Measurements from ENCODE around the gene F12. TPM values are rescaled to one million over a fixed set of nuclear protein-coding genes. Genes with fewer than 3 reads are reported as not detected.
A peak's percentile ranks its signal among the peaks of the same experiment; 100 is the strongest.

The F12 gene
- total RNA-seq (ENCODE audit: unreplicated experiment), result 1.4 TPM
- long read RNA-seq, partial matches to known transcripts, result 3 of 5 reads
- long read RNA-seq, other reads (novel, unspliced or antisense), result 1 of 5 reads

DNA sequence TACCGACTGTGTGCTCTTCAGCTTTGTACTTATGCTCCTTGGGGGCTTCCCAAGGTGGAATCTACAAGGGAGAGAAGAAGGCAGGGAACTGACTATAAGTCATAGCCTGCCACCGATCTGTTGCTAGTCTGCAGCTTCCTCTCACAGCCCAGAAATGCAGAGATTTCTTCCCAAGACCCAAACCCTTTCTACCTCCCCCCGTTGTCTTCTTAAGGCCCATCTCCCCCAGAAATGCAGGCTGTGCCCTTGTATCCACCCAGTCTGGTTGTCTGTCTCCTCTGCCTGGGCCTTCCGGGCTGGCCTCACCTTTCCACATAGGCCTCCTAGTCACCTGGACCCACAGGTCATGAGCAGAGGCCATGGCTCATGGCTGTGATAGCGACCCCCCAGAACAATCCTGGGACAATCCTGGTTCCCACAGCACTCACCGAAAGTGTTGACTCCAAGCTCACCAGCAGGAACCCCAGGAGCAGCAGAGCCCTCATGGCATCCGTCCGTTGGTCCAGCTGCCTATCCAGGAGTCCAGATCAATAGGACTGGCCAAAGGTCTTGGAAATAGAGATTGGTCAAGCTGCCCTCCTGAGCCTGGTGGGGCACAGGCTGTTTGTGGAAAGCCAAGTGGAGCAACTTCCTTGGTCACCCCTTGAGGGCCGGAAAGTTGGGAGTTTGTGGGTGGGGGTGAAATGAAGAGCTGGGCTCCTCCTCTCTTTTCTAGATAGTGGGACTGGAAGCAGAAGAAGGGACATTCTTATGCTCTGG is at the start of gene F12:
F12 (minus strand) TSS at position 522 of the 759 bp plus-strand sequence; CDS start at position 485, 37 bp downstream.
- DNase-seq (ENCODE audit: low spot score), result no peak
- Mint-ChIP-seq H3K9me3 (ENCODE audit: unreplicated experiment) (no peaks in the 10 kb centered on the region), H3K4me3 (ENCODE audit: unreplicated experiment) (no peak within 1 kb of the TSS), H3K27me3 (ENCODE audit: unreplicated experiment) (peaks cover 3% of the 10 kb centered on the region), H3K27ac (ENCODE audit: unreplicated experiment) (no peak within 1 kb of the TSS), H3K36me3 (ENCODE audit: low read depth, unreplicated experiment) (no peaks in the 10 kb centered on the region), H3K4me1 (ENCODE audit: unreplicated experiment) (peaks cover 2% of the 10 kb centered on the region)
- no peak for TF ChIP-seq CTCF (IDR thresholded peaks at IDR 0.05; ENCODE audit: unreplicated experiment)

DNA sequence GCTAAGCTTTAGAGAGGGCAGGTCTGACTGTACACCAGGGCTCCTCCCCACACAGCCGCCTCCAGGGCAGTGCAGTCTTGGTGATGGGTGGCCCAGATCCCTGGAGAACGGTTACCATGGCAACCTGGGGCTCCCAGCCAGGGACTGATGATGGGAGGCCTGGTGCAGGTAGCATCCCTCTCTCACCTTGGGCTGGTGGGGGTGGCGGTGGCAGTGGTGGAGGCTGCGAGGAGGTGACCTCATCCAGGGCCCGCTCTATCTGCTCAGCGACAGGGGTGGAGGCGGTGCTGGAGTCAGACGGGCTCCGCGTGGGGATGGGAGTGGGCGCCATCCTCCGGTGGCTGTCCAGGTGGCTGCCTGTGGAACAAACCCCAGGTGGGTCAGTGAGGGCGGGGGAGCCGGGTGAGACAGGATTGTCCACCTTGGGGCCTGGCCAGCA is 49.6 kb upstream of the F12 start:
- H3K27me3 Mint-ChIP-seq (ENCODE audit: unreplicated experiment), result peaks cover 22% of the 10 kb centered on the region
- H3K36me3 Mint-ChIP-seq (ENCODE audit: low read depth, unreplicated experiment), result peaks cover 20% of the 10 kb centered on the region
- H3K4me1 Mint-ChIP-seq (ENCODE audit: unreplicated experiment), result peaks cover 32% of the 10 kb centered on the region
- no peaks in the 10 kb centered on the region for H3K9me3 Mint-ChIP-seq (ENCODE audit: unreplicated experiment)
- no peak for DNase-seq (ENCODE audit: low spot score)
- H3K4me3 Mint-ChIP-seq (ENCODE audit: unreplicated experiment), result no peak overlapping the region
- peak overlapping the region; percentile 64 for H3K27ac Mint-ChIP-seq (ENCODE audit: unreplicated experiment)
- no peak for TF ChIP-seq CTCF (IDR thresholded peaks at IDR 0.05; ENCODE audit: unreplicated experiment)

- TF ChIP-seq CTCF (IDR thresholded peaks at IDR 0.05; ENCODE audit: unreplicated experiment), result peak; percentile 8
- Mint-ChIP-seq H3K27ac (ENCODE audit: unreplicated experiment) (peak overlapping the region; percentile 86), H3K4me1 (ENCODE audit: unreplicated experiment) (peaks cover 26% of the 10 kb centered on the region), H3K4me3 (ENCODE audit: unreplicated experiment) (no peak overlapping the region), H3K27me3 (ENCODE audit: unreplicated experiment) (peaks cover 21% of the 10 kb centered on the region), H3K9me3 (ENCODE audit: unreplicated experiment) (no peaks in the 10 kb centered on the region), H3K36me3 (ENCODE audit: low read depth, unreplicated experiment) (peaks cover 13% of the 10 kb centered on the region)
- no peak for DNase-seq (ENCODE audit: low spot score)
Measured at GRCh38 chr5:177457852-177458681, 48.7 kb upstream of the F12 start.

DNA sequence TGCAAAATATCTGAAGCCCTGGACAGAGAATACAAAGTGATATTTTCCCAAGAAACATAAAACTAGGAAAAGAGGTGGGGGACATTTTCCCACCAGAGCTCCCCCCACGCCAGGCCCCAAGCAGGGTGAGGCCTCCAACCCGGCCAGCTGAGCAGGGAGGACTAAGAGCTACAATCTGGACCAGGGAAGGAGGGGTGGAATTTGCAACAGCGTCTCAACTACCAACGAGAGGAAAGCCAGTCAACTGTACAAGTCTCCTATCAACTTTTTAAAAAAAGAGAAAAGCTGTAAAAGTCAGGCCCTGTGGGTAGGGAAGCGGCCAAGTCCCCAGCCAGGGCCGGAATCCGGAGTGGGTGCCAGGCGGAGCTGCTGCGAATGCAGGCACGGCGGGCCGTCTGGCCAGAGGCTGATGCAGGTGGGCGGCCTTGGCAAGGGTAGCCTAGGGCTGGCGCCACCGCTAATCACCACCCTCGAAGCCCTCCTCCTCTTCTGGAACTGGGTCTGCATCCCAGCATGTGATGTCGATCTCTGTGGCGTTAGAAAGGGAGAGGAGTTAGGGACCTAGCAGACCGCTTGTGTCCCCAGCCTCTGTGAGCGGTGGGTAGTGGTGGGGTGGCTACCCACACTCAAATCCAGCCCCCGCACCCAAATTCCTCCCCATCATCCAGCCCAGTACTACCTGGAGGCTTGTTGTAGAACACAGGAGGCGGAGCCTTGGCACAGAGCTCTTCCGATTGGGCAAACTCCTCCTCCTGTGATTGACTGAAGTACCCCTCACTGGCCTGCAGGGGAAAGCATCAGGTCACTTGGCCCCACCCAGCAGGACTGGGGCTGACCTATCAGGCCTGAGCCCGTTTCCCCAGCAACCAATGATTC is 47.9 kb upstream of the F12 start:
- peaks cover 8% of the 10 kb centered on the region for H3K36me3 Mint-ChIP-seq (ENCODE audit: low read depth, unreplicated experiment)
- H3K4me1 Mint-ChIP-seq (ENCODE audit: unreplicated experiment), result peaks cover 17% of the 10 kb centered on the region
- peak; percentile 87 for DNase-seq (ENCODE audit: low spot score)
- H3K27me3 Mint-ChIP-seq (ENCODE audit: unreplicated experiment), result peaks cover 22% of the 10 kb centered on the region
- H3K27ac Mint-ChIP-seq (ENCODE audit: unreplicated experiment), result peak overlapping the region; percentile 87
- H3K4me3 Mint-ChIP-seq (ENCODE audit: unreplicated experiment), result peak overlapping the region; percentile 85
- peak; percentile 64 for TF ChIP-seq CTCF (IDR thresholded peaks at IDR 0.05; ENCODE audit: unreplicated experiment)
- H3K9me3 Mint-ChIP-seq (ENCODE audit: unreplicated experiment), result no peaks in the 10 kb centered on the region
